HepG2 (cell line): ENCODE measurements around the gene TBCCD1. TPM values are rescaled to one million over a fixed set of nuclear protein-coding genes. Genes with fewer than 3 reads are reported as not detected.

Experiments
- CENPBD1 ChIP-seq: sonication (generic); formaldehyde crosslinking; IDR thresholded peaks from 2 replicates; pipeline ENCODE4 v1.8.0; 2022; ENCODE audit warnings: missing genetic modification reagents, low read depth, mild to moderate bottlenecking, borderline replicate concordance
- KDM2A ChIP-seq: sonication (generic); formaldehyde crosslinking; IDR thresholded peaks from 2 replicates; pipeline ENCODE4 v1.4.0; 2020; ENCODE audit warnings: low read depth, missing genetic modification reagents, borderline replicate concordance
- LCORL ChIP-seq, 2 experiments: fragments of 450-650 bp in 1 of 2; sonication (generic) in 1 of 2; formaldehyde crosslinking in 1 of 2; IDR thresholded peaks; 2 replicates each; pipeline versions ENCODE4 v1.5.0 to v1.6.1; 2017 to 2020; ENCODE audit warnings: antibody characterized with exemption in 1 of 2, missing genetic modification reagents in 1 of 2
- SOX13 ChIP-seq, 3 experiments: fragments of 450-650 bp in 1 of 3; sonication (generic) in 1 of 3; formaldehyde crosslinking in 1 of 3; IDR thresholded peaks in 2 of 3; conservative IDR thresholded peaks in 1 of 3; 2 replicates each; pipeline versions ENCODE4 v1.5.0 to v1.6.1; 2016 to 2020; ENCODE audit warnings: antibody characterized with exemption in 1 of 3, mild to moderate bottlenecking in 1 of 3, missing compliant biosample characterization in 1 of 3, missing genetic modification reagents in 1 of 3, moderate library complexity in 1 of 3
- SRF ChIP-seq: IDR thresholded peaks from 2 replicates; pipeline ENCODE4 v1.6.1; 2011; ENCODE audit warnings: mild to moderate bottlenecking, low read depth, low read length, moderate library complexity
- ZNF10 ChIP-seq: sonication (generic); formaldehyde crosslinking; IDR thresholded peaks from 2 replicates; pipeline ENCODE4 v1.4.0; 2020; ENCODE audit warnings: mild to moderate bottlenecking, low read depth, missing genetic modification reagents, borderline replicate concordance
- ZNF24 ChIP-seq: fragments of 450-650 bp; IDR thresholded peaks from 2 replicates; pipeline ENCODE4 v1.6.1; 2017; ENCODE audit warnings: antibody characterized with exemption, mild to moderate bottlenecking
- ZNF407 ChIP-seq: sonication (generic); formaldehyde crosslinking; IDR thresholded peaks from one replicate; pipeline ENCODE4 v1.5.1; 2020; ENCODE audit warnings: mild to moderate bottlenecking, missing genetic modification reagents; ENCODE audit errors: not compliant biosample characterization
- ZNF430 ChIP-seq: sonication (generic); formaldehyde crosslinking; IDR thresholded peaks from 2 replicates; pipeline ENCODE4 v1.9.0; 2021; ENCODE audit warnings: mild to moderate bottlenecking, missing genetic modification reagents
- ZNF883 ChIP-seq: sonication (generic); formaldehyde crosslinking; IDR thresholded peaks from 2 replicates; pipeline ENCODE4 v1.5.1; 2020; ENCODE audit warnings: mild to moderate bottlenecking, missing genetic modification reagents; ENCODE audit errors: not compliant biosample characterization
- polyA plus RNA-seq, 8 experiments: library from polyadenylated mRNA; depleted of rRNA in 3 of 8; stranded (reverse) in 7 of 8; unstranded in 1 of 8; fragments of >200 nt; fragmentation: Illumina TruSeq in 4 of 8; extraction: Trizol in 4 of 8; gene quantifications; 2 replicates each; pipeline versions ENCODE4 v1.2.1 to v1.2.3, GENCODE V29; 2011 to 2016; ENCODE audit warnings: low read depth in 4 of 8, missing spikeins in 1 of 8, mixed read lengths in 1 of 8; ENCODE audit not compliant: insufficient read depth in 1 of 8
- total RNA-seq, 5 experiments: library from RNA; depleted of rRNA; stranded (reverse); fragments of >200 nt; fragmentation: Illumina TruSeq; extraction: Trizol; gene quantifications; 2 replicates each; pipeline ENCODE4 v1.2.3, GENCODE V29; 2016; ENCODE audit warnings: low read depth in 1 of 5
- TF ChIP-seq, protein P1 (sequence below): sonication (generic); formaldehyde crosslinking; IDR thresholded peaks from 2 replicates; pipeline ENCODE4 v1.9.0; 2021; ENCODE audit warnings: missing genetic modification reagents, mild to moderate bottlenecking, borderline replicate concordance
- TF ChIP-seq, protein P2 (sequence below): sonication (generic); formaldehyde crosslinking; IDR thresholded peaks from 2 replicates; pipeline ENCODE4 v1.4.0; 2020; ENCODE audit warnings: missing genetic modification reagents
- TF ChIP-seq, protein P3 (sequence below): sonication (generic); formaldehyde crosslinking; IDR thresholded peaks from 2 replicates; pipeline ENCODE4 v1.8.1; 2022; ENCODE audit warnings: mild to moderate bottlenecking, missing genetic modification reagents

Gene TBCCD1
- total and polyA plus RNA-seq, 2 of the 13 experiments (the other 11 are each of a cell fraction or from before 2014, with no cell fraction given) = 13.6 to 16.2 TPM

DNA sequence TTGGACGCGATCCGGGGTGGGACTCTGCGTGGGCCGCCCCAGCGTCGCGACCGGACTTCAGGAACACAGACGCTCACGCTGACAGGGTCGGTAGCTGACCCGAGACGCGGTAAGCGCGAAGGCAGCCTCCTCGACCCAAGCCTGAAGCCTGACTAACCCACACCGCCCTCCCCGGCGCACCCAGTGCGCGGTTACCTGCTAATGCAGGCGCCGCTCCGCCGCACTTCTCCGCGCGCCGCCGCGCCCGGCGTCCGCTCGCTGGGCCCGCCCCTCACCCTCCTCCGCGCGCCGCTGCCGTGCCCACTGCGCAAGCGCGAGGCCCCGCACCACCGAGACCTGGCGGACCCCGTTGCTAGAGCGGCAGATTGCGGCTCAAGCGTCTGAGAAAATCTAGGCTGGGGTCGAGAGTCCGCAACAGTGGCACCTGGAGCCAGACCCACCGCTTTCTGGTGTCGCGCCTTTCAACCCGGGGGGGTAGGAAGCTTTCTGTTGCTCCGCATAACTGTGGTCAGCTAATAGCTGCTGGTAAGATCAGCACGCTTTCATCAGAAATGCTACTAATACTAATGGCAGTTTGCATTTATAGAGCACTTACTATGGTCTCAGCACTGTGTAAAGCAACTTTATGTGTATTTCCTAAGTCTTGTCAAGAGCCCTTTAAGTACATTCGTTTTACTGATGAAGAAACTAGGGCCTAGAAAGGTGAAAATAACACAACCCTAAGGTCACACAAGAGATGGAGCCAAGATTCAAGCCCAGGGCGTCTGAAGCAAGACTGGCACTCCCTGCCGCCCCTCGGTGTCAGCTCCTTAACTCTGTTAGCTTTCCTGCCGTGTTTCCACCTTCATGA lies at the start of gene TBCCD1 (continued):
- TF ChIP-seq CENPBD1 = no peak
- no peak for TF ChIP-seq SOX13 (IDR thresholded peaks at IDR 0.05)
- peak in 1 of 2 experiments; percentile 44; a peak in 1 of 4 replicates for TF ChIP-seq SOX13 (CRISPR knock-in tag; conservative IDR thresholded peaks at IDR 0.05 in 1 of 2, IDR thresholded peaks at IDR 0.05 in 1 of 2)
- peak; percentile 65 for TF ChIP-seq ZNF883
- no peak for TF ChIP-seq LCORL (IDR thresholded peaks at IDR 0.05)
- TF ChIP-seq LCORL (CRISPR knock-in tag; IDR thresholded peaks at IDR 0.05) = peak; percentile 15; the same call in 1 of the 2 replicates
- no peak for TF ChIP-seq ZNF24
- TF ChIP-seq, protein P1, sequence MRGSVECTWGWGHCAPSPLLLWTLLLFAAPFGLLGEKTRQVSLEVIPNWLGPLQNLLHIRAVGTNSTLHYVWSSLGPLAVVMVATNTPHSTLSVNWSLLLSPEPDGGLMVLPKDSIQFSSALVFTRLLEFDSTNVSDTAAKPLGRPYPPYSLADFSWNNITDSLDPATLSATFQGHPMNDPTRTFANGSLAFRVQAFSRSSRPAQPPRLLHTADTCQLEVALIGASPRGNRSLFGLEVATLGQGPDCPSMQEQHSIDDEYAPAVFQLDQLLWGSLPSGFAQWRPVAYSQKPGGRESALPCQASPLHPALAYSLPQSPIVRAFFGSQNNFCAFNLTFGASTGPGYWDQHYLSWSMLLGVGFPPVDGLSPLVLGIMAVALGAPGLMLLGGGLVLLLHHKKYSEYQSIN = no peak
- TF ChIP-seq, protein P2, sequence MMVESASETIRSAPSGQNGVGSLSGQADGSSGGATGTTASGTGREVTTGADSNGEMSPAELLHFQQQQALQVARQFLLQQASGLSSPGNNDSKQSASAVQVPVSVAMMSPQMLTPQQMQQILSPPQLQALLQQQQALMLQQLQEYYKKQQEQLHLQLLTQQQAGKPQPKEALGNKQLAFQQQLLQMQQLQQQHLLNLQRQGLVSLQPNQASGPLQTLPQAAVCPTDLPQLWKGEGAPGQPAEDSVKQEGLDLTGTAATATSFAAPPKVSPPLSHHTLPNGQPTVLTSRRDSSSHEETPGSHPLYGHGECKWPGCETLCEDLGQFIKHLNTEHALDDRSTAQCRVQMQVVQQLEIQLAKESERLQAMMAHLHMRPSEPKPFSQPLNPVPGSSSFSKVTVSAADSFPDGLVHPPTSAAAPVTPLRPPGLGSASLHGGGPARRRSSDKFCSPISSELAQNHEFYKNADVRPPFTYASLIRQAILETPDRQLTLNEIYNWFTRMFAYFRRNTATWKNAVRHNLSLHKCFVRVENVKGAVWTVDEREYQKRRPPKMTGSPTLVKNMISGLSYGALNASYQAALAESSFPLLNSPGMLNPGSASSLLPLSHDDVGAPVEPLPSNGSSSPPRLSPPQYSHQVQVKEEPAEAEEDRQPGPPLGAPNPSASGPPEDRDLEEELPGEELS = no peak
- no peak for TF ChIP-seq ZNF407 (CRISPR knock-in tag)
- TF ChIP-seq, protein P3, sequence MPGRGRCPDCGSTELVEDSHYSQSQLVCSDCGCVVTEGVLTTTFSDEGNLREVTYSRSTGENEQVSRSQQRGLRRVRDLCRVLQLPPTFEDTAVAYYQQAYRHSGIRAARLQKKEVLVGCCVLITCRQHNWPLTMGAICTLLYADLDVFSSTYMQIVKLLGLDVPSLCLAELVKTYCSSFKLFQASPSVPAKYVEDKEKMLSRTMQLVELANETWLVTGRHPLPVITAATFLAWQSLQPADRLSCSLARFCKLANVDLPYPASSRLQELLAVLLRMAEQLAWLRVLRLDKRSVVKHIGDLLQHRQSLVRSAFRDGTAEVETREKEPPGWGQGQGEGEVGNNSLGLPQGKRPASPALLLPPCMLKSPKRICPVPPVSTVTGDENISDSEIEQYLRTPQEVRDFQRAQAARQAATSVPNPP (CRISPR knock-in tag) = peak; percentile 91; the same call in 1 of the 2 replicates
- TF ChIP-seq SRF = no peak
- TF ChIP-seq KDM2A (CRISPR knock-in tag) = peak; percentile 74
- TF ChIP-seq ZNF430 (CRISPR knock-in tag) = peak; percentile 73; the same call in 1 of the 2 replicates
- TF ChIP-seq ZNF10 (CRISPR knock-in tag) = no peak
